Central memory CD4-positive, alpha-beta T cell (primary cell): ENCODE results near the gene AJM1.
"Not testable (repeated sequence)": the region's sequence is repeated elsewhere in the genome, so short reads cannot be mapped to it uniquely, and the experiment has no call there.

Source experiments
- DNase-seq: peaks from one replicate; pipeline ENCODE4 v3.0.0; 2022

AJM1 gene

DNA sequence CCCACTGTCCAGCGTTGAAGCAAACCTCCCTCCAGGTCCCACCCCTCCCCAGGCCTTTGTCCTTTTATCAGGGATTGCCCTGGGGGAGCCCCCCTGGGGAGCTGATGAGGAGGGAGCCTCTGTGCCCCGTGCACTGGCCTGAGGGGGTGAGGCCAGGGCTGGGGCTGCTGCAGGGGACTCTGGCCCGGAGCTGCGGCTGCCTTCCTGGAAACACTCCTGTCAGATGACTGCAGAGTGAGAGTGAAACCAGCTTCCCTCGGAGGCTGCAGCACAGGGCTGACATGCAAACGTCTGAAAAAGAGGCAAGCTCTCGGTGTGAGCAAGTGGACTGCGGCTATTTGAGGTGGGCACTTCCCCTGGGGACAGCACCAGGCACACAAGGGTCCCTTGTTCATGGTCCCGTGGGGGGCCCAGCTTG, 39.4 kb downstream of the AJM1 start:
- DNase-seq, result peak; percentile 21

DNA sequence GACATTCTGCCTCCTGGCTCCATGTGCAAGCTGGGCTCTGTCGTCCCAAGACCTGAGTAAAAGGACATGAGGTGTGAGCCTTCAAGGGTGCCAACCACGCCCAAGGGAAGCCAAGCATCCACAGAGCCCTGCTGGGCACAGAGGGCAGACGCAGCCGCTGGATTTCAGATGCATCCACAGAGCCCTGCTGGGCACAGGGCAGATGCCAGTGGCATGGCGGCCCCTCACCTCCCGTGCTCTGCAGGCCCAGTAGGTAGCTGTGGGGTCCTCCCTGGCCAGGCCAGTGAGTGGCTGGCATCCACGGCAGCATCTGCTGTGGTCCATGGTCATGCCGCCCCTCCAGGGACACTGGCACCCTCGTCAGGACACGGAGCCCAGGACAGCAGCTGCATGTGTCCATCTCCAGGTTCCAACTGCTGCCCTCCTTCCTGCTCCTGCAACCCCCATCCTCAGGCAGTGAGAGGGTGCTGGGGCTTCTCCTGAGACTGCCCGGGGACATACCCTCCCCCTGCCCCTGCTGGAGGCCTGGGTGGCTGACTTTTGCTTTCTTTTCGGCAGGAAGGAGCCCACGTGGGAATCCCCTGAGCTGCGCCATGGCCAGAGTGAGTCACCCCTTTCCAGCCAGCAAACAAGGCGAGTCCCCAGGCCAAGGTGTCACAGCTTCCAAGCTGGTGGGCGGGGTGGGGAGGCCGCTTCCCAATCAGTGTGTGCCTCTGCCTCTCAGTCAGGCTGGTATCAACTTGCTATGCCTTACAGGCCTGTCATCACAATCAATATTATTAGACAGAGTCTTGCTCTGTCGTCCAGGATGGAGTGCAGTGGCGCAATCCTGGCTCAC, 40.0 kb downstream of the AJM1 start:
- DNase-seq, result peak; percentile 81

- not testable (repeated sequence) for DNase-seq
Measured at GRCh38 chr9:136882947-136883283, 40.6 kb downstream of the AJM1 start.

- not testable (repeated sequence) for DNase-seq
Measured at GRCh38 chr9:136883670-136884069, 41.4 kb downstream of the AJM1 start.

DNA sequence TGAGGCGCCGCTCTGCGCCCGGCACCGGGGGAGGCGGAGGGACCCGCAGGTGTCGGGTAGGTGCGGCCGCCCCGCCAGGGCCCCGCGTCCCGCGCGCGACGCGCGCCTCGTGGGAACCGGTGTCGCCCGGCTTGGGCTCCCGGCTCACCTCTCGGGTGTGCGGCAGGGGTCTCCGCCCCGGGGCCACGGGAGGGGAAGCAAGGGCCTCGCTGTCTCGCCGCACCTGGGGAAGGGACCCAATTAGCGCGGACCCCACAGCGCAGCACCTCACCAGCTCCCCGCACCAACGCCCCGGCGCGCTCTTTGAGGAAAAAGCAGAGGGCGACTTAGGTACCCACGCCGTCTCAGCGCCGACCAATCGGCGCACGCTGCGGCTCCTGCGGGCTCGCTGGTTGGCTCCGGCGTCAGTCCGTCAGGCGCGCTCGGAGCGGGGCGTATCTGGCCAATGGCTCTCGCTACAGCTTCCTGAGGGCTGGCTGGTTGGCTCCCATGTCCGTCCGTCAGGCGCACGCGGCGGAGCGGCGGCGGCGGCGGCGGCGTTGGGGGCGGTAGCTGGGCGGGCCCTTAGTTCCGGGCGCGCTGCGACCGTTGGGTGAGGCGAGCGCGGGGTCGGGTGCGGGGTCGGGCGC, 43.8 kb downstream of the AJM1 start, which contains the start of gene TRAF2:
Gene TRAF2, plus strand, starts transcription at position 567 of the 629 bp plus-strand sequence. CDS start 12,225 bp downstream, outside the sequence.
- DNase-seq, result peak; percentile 97

DNA sequence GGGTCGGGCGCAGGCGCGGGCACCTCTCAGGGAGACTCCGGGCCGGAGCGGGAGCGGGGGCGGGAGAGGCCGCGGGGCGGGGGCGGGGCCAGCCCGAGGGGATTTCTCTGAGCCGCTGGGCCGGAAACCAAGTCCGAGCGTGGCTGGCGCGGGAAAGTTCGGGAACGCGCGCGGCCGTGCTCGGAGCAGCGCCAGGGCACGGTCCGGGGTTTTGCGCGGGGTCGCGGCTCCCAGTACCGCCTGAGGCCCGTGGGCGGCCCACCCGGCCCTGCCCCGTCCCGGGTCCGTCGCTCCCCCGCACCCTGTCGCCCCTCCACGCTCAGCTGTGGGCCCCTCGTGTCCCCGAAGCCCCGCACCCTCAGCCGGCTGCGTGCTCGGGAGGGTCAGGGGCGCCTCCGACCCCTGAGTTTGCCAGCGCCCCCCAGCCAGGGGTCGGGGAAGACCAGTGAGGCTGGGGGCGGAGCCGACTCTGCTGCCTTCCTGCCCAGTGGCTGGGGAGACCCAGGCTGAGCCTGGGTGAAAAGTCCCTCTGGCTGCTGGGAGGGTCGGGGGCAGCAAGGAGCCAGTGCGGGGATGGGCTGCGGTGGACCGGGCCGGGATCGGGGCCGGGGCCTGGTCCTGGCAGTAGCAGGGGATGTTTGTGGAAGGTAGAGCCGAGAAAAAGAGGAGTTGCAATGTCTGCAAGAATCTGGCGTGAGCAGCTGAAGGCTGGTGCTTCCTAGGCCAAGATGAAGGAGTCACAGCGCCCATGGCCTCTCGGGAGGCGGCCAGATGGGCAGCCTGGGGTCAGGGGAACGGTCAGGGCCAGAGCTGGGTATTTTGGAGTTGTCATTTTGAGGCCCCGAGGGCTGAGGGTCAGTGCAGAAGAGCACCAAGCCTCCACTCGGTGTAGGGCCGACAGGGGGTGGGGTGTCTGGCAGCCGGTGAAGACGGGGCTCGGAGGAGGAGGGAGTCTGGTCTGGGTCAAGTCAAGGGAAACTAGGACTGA, 44.6 kb downstream of the AJM1 start:
- DNase-seq, result peak; percentile 29

DNA sequence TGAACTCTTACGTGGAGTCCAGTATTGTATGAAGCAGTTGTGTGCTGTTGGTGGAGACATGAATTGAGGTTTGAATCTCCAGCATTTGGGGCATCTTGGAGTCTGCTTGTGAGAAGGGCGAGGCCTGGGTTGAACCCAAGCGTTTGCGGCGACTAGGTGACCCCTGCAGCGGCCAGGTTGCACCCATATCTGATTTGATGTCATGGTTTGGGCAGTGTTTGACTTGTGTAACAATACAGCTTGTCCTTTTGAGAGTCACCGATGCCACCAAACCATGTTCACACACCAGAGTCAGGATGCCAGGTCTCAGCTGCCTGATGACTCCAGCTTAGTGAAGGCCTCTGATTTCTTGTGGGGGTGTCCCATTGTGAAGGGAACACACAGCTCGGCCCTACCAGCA, 46.2 kb downstream of the AJM1 start:
- no peak for DNase-seq

GRCh38 chr9:136889858-136890257, 47.6 kb downstream of the AJM1 start:
- no peak for DNase-seq

- no peak for DNase-seq
Measured at GRCh38 chr9:136890661-136891060, 48.4 kb downstream of the AJM1 start.
